Endothelial cell of umbilical vein (primary cell): ENCODE results near the gene RADIL.

ENCODE experiments used
- EZH2 ChIP-seq: IDR thresholded peaks from 2 replicates; pipeline ENCODE4 v1.6.1; 2012; ENCODE audit warnings: borderline replicate concordance, low read depth, mild to moderate bottlenecking, moderate library complexity, low read length, inconsistent platforms; ENCODE audit not compliant: severe bottlenecking
- FOS ChIP-seq: IDR thresholded peaks from 2 replicates; pipeline ENCODE4 v1.6.1; 2011; ENCODE audit warnings: mild to moderate bottlenecking, low read length, moderate library complexity, borderline replicate concordance; ENCODE audit not compliant: insufficient read depth
- GATA2 ChIP-seq: IDR thresholded peaks from 2 replicates; pipeline ENCODE4 v1.7.0; 2011; ENCODE audit warnings: low read depth, mild to moderate bottlenecking, moderate library complexity, mixed read lengths, low read length; ENCODE audit not compliant: insufficient read length, insufficient read depth
- POLR2A ChIP-seq: IDR thresholded peaks from 2 replicates; pipeline ENCODE4 v1.6.1; 2012; ENCODE audit warnings: low read depth, mild to moderate bottlenecking, control low read depth, low read length
- POLR2AphosphoS5 ChIP-seq: IDR thresholded peaks from 2 replicates; pipeline ENCODE4 v1.6.1; 2012; ENCODE audit warnings: low read depth, mild to moderate bottlenecking, control low read depth, low read length, moderate library complexity; ENCODE audit not compliant: insufficient read depth
- TF ChIP-seq, protein P1 (sequence below): IDR thresholded peaks from 2 replicates; pipeline ENCODE4 v1.6.1; 2011; ENCODE audit not compliant: insufficient read depth, insufficient read length
- TF ChIP-seq, protein P2 (sequence below), 2 donors: IDR thresholded peaks; 1 replicate in 1 of 2; 2 replicates in 1 of 2; pipeline ENCODE4 v1.5.1; 2011; ENCODE audit warnings: low read length in 2 of 2, mild to moderate bottlenecking in 2 of 2, moderate library complexity in 2 of 2, control low read depth in 1 of 2, inconsistent platforms in 1 of 2, low read depth in 1 of 2; ENCODE audit not compliant: insufficient read depth in 1 of 2; ENCODE audit errors: extremely low read depth in 1 of 2

DNA sequence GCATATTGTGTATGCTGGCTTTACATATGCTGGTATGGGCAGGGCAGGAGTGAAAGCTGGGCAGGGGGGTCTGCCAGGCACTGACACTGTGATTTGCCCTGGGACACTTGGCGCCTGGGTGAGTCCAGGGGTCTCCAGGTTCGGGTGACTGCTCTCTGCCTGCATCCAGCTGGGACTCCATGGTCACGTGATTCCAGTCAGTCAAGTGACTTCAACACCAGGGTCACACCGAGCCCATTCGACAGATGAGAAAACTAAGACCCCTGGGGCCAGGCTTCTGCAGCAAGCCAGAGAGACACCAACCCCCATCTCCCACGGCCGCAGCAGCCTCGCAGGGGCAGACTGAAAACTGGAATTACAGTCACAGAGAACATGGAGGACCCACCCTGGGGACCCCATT, 45.5 kb upstream of the RADIL start:
- no peak for TF ChIP-seq FOS
- TF ChIP-seq, protein P1, sequence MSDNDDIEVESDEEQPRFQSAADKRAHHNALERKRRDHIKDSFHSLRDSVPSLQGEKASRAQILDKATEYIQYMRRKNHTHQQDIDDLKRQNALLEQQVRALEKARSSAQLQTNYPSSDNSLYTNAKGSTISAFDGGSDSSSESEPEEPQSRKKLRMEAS: no peak
- TF ChIP-seq, protein P2, sequence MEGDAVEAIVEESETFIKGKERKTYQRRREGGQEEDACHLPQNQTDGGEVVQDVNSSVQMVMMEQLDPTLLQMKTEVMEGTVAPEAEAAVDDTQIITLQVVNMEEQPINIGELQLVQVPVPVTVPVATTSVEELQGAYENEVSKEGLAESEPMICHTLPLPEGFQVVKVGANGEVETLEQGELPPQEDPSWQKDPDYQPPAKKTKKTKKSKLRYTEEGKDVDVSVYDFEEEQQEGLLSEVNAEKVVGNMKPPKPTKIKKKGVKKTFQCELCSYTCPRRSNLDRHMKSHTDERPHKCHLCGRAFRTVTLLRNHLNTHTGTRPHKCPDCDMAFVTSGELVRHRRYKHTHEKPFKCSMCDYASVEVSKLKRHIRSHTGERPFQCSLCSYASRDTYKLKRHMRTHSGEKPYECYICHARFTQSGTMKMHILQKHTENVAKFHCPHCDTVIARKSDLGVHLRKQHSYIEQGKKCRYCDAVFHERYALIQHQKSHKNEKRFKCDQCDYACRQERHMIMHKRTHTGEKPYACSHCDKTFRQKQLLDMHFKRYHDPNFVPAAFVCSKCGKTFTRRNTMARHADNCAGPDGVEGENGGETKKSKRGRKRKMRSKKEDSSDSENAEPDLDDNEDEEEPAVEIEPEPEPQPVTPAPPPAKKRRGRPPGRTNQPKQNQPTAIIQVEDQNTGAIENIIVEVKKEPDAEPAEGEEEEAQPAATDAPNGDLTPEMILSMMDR (IDR thresholded peaks at IDR 0.05; ENCODE audit: extremely low read depth in 1 of 2, insufficient read depth in 1 of 2, low read depth in 1 of 2, low read length in 2 of 2): no peak
- no peak for TF ChIP-seq EZH2
- TF ChIP-seq POLR2AphosphoS5: no peak
- no peak for TF ChIP-seq GATA2
- TF ChIP-seq POLR2A: no peak
